ENCODE data around the gene SUPT5H.

Gene SUPT5H

GRCh38 chr19:39514840-39515550, 69.6 kb downstream of the SUPT5H start, which contains the start of gene SELENOV:
Gene SELENOV (plus strand): TSS chr19:39515139. CDS start chr19:39515213, 74 bp downstream.
- no peak for DNase-seq
- no peak for TF ChIP-seq POLR2A (IDR thresholded peaks at IDR 0.05; ENCODE audit: low read length)
- TF ChIP-seq GATA1 (IDR thresholded peaks at IDR 0.05; ENCODE audit: low read depth, low read length) = no peak

DNA sequence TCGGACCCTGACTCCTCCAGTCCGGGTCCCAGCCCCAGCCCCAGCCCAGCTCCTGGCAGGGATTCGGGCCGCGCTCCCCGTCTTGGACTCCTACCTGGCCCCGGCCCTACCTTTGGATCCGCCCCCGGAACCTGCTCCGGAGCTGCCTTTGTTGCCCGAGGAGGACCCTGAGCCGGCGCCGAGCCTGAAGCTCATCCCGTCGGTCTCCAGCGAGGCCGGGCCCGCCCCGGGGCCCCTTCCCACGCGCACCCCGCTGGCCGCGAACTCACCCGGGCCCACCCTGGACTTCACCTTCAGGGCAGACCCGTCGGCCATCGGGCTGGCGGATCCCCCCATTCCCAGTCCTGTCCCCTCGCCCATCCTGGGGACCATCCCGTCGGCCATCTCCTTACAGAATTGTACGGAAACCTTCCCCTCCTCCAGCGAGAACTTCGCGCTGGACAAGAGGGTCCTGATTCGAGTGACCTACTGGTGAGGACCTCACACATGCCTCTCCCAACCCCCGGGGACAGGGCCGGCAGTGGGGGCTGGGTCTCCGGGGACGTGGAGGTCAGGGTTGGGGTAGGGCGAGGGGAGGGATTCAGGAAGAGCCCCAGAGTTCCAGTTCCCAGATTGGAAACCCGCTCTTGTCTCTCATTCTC, 70.3 kb downstream of the SUPT5H start:
- TF ChIP-seq POLR2A (IDR thresholded peaks at IDR 0.05; ENCODE audit: low read length) (no peak), GATA1 (IDR thresholded peaks at IDR 0.05; ENCODE audit: low read depth, low read length) (no peak)
- no peak for DNase-seq

DNA sequence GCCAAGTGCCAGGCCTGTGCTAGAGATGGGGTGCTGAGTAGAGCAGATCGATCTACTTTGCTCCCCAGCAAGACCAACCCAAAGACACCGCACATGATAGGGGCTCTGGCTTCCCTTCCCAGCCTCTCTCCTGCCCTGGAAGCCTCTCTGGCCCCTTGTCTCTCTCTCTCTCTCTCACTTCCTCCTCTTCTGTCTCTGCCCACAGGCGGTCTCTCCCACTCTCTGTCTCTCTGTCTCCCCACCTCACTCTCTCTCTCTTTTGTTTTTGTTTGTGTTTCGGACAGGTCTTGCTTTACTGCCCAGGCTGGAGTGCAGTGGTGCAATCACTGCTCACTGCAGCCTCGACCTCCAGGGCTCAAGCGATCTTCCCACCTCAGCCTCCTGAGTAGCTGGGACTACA, 70.9 kb downstream of the SUPT5H start:
- DNase-seq = no peak
- TF ChIP-seq GATA1 (IDR thresholded peaks at IDR 0.05; ENCODE audit: low read depth, low read length) = no peak
- no peak for TF ChIP-seq POLR2A (IDR thresholded peaks at IDR 0.05; ENCODE audit: low read length)

DNA sequence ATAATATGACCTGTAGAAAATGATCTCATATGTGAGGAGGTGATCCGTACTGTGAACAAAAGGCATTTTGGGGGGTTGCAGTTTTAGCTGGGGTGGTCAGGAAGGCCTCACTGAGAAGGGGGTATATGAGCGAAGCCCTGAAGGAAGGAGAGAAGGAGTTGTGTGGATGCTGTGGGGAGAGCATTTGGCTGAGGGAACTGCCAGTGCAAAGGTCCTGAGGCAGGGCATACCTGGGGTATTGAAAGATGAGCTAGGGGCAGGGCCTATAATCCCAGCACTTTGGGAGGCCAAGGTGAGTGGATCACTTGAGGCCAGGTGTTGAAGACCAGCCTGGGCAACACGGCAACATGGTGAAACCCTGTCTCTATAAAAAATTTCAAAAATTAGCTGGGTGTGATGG, 72.0 kb downstream of the SUPT5H start:
- DNase-seq = no peak
- TF ChIP-seq GATA1 (IDR thresholded peaks at IDR 0.05; ENCODE audit: low read depth, low read length) = no peak
- TF ChIP-seq POLR2A (IDR thresholded peaks at IDR 0.05; ENCODE audit: low read length) = no peak

DNA sequence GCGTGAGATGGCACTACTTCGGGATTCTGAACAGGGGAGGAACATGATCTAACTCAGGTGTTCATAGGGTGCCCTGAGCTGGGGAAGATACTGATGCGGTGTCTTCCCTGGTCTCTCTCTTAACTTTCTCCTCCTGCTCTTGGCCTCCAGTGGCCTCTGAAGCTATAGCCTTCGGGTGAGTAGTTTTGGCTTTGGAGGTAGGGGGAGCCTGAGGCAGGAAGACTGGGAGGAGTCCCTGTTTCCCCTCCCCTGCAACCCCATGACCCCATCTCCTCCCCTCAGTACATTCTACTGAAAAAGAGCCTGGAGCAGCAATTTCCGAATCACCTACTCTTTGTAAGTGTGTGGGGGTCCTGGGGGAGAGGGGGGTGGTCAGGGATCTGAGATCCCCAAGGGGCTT, 73.1 kb downstream of the SUPT5H start:
- DNase-seq = no peak
- no peak for TF ChIP-seq POLR2A (IDR thresholded peaks at IDR 0.05; ENCODE audit: low read length)
- TF ChIP-seq GATA1 (IDR thresholded peaks at IDR 0.05; ENCODE audit: low read depth, low read length) = no peak

DNA sequence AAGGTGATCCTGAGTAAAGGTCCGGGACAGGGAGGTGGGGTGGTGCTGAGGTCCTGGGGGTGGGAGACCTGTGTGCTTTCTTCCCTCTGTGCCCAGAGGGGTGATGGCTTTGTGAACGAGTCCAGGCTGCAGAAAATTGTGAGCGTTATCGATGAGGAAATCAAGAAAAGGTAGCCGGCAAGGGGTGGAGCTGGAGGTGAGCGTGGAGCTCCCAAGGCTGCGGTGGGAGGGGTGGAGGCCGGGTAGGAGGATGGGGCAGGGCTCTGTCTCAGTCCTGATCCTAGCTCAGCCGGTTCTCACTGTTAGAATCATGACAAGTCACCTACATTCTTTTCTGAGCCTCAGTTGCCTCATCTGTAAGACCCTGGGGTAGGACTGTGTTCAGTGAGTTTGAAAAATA, 73.6 kb downstream of the SUPT5H start:
- TF ChIP-seq GATA1 (IDR thresholded peaks at IDR 0.05; ENCODE audit: low read depth, low read length) = no peak
- TF ChIP-seq POLR2A (IDR thresholded peaks at IDR 0.05; ENCODE audit: low read length) = no peak
- DNase-seq = no peak

GRCh38 chr19:39520541-39521484, 75.4 kb downstream of the SUPT5H start:
- no peak for TF ChIP-seq POLR2A (IDR thresholded peaks at IDR 0.05; ENCODE audit: low read length)
- no peak for TF ChIP-seq GATA1 (IDR thresholded peaks at IDR 0.05; ENCODE audit: low read depth, low read length)
- DNase-seq = no peak

DNA sequence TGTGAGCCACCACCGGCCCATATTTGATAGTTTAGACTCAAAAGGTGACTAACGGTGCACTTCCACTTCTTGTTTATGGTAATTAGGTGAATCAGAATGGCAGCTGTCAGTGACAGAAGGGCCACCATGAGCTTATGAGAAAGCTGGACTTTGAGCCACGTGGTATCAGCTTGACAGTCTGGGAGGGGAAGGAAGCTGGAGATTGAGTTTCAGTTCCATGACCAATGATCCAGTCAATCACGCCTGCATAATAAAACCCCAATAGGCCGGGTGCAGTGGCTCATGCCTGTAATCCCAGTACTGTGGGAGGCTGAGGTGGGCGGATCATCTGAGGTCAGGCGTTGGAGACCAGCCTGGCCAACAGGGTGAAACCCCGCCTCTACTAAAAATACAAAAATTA, 79.1 kb downstream of the SUPT5H start:
- DNase-seq = no peak
- TF ChIP-seq GATA1 (IDR thresholded peaks at IDR 0.05; ENCODE audit: low read depth, low read length) (no peak), POLR2A (IDR thresholded peaks at IDR 0.05; ENCODE audit: low read length) (no peak)

- TF ChIP-seq POLR2A (IDR thresholded peaks at IDR 0.05; ENCODE audit: low read length) (no peak), GATA1 (IDR thresholded peaks at IDR 0.05; ENCODE audit: low read depth, low read length) (no peak)
- DNase-seq = no peak
These were observed 79.8 kb downstream of the SUPT5H start for GRCh38 chr19:39525205-39525604.

Measured in erythroblast (primary cell).